HG03460 (cell line): Measurements from ENCODE around the gene KLHL6.
A peak's percentile ranks its signal among the peaks of the same experiment; 100 is the strongest.
"Not testable (repeated sequence)": the region's sequence is repeated elsewhere in the genome, so short reads cannot be mapped to it uniquely, and the experiment has no call there.

Experiments
- ATAC-seq: cut with Tn5 transposase; IDR thresholded peaks from one replicate; pipeline ENCODE4 v1.9.1; 2021; ENCODE audit not compliant: unreplicated experiment

The KLHL6 gene

GRCh38 chr3:183555541-183556081, at the start of gene KLHL6:
TSS of gene KLHL6 (minus strand) at chr3:183555706. CDS start at chr3:183555653, 53 bp downstream.
- ATAC-seq, result peak; percentile 96

GRCh38 chr3:183597959-183598358, 42.5 kb upstream of the KLHL6 start:
- no peak for ATAC-seq

- no peak for ATAC-seq
These were observed 39.1 kb upstream of the KLHL6 start for GRCh38 chr3:183594636-183595035.

GRCh38 chr3:183592821-183593220, 37.3 kb upstream of the KLHL6 start:
- no peak for ATAC-seq

GRCh38 chr3:183591881-183592521, 36.5 kb upstream of the KLHL6 start:
- ATAC-seq, result peak; percentile 95

- ATAC-seq, result no peak
These were observed 34.9 kb upstream of the KLHL6 start for GRCh38 chr3:183590442-183590841.

GRCh38 chr3:183587336-183587735, 31.8 kb upstream of the KLHL6 start:
- ATAC-seq, result no peak

- ATAC-seq, result no peak
These were observed 31.0 kb upstream of the KLHL6 start for GRCh38 chr3:183586477-183586876.

- ATAC-seq, result no peak
These were observed 29.4 kb upstream of the KLHL6 start for GRCh38 chr3:183584914-183585280.

- no peak for ATAC-seq
These were observed 28.9 kb upstream of the KLHL6 start for GRCh38 chr3:183584246-183584913.

GRCh38 chr3:183583331-183584245, 28.1 kb upstream of the KLHL6 start:
- no peak for ATAC-seq

- ATAC-seq, result no peak
These were observed 26.7 kb upstream of the KLHL6 start for GRCh38 chr3:183582161-183582560.

- ATAC-seq, result no peak
These were observed 26.1 kb upstream of the KLHL6 start for GRCh38 chr3:183581496-183582155.

- ATAC-seq, result no peak
These were observed 24.7 kb upstream of the KLHL6 start for GRCh38 chr3:183579967-183580900.

- ATAC-seq, result no peak
These were observed 22.7 kb upstream of the KLHL6 start for GRCh38 chr3:183578179-183578578.

- no peak for ATAC-seq
These were observed 21.8 kb upstream of the KLHL6 start for GRCh38 chr3:183577346-183577745.

- ATAC-seq, result no peak
These were observed 21.1 kb upstream of the KLHL6 start for GRCh38 chr3:183576487-183577107.

- no peak for ATAC-seq
These were observed 17.4 kb upstream of the KLHL6 start for GRCh38 chr3:183572935-183573334.

GRCh38 chr3:183570191-183570590, 14.7 kb upstream of the KLHL6 start:
- ATAC-seq, result not testable (repeated sequence)
